Nephron (organoid): ENCODE data around the gene SLC5A12.
"Not testable (repeated sequence)": the region's sequence is repeated elsewhere in the genome, so short reads cannot be mapped to it uniquely, and the experiment has no call there.

ENCODE experiments used
- H3K27ac Mint-ChIP-seq, 3 experiments: 2 replicates each; pipeline ENCODE4 v1.8.0; 2020; ENCODE audit warnings: mixed read lengths in 3 of 3, mild to moderate bottlenecking in 2 of 3, moderate library complexity in 1 of 3
- H3K27me3 Mint-ChIP-seq: 2 replicates; pipeline ENCODE4 v1.8.0; 2021; ENCODE audit warnings: low read depth, mild to moderate bottlenecking, moderate library complexity, mixed read lengths
- H3K36me3 Mint-ChIP-seq: 2 replicates; pipeline ENCODE4 v1.8.0; 2020; ENCODE audit warnings: low read depth, mixed read lengths
- H3K4me1 Mint-ChIP-seq: 2 replicates; pipeline ENCODE4 v1.8.0; 2020; ENCODE audit warnings: mixed read lengths
- H3K4me3 Mint-ChIP-seq, 3 experiments: 2 replicates each; pipeline ENCODE4 v1.8.0; 2020; ENCODE audit warnings: mild to moderate bottlenecking in 3 of 3, mixed read lengths in 3 of 3, moderate library complexity in 2 of 3
- H3K9me3 Mint-ChIP-seq: 2 replicates; pipeline ENCODE4 v1.8.0; 2020; ENCODE audit warnings: mixed read lengths
- TF ChIP-seq, protein P1 (sequence below), 3 experiments: fragments of 200-600 bp; sonication (generic); IDR thresholded peaks; one replicate each; pipeline ENCODE4 v1.5.0; 2021; ENCODE audit warnings: antibody characterized with exemption in 3 of 3; ENCODE audit not compliant: unreplicated experiment in 3 of 3

The SLC5A12 gene

DNA sequence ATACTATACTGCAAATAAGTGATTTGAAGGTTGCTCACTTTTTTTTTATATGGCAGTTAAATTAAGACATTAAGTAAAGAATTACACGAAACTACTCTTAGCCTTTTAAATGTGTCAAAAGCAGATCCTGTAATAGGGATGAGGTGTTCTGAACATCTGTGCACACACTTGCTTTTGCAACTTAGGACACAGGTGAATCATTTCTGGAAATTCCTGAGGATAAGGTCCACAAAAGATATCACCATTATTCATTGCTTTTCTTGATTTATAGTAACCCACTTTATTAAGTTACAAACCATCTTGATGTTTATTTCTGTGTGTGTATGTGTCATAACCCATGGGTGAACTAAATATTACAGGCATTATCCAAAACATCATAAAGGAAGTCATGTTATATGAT is 55.9 kb downstream of the SLC5A12 start:
- Mint-ChIP-seq H3K4me1 (no peaks in the 10 kb centered on the region), H3K27ac (no peak overlapping the region), H3K9me3 (no peaks in the 10 kb centered on the region), H3K4me3 (no peak overlapping the region), H3K36me3 (no peaks in the 10 kb centered on the region), H3K27me3 (no peaks in the 10 kb centered on the region)
- TF ChIP-seq, protein P1, sequence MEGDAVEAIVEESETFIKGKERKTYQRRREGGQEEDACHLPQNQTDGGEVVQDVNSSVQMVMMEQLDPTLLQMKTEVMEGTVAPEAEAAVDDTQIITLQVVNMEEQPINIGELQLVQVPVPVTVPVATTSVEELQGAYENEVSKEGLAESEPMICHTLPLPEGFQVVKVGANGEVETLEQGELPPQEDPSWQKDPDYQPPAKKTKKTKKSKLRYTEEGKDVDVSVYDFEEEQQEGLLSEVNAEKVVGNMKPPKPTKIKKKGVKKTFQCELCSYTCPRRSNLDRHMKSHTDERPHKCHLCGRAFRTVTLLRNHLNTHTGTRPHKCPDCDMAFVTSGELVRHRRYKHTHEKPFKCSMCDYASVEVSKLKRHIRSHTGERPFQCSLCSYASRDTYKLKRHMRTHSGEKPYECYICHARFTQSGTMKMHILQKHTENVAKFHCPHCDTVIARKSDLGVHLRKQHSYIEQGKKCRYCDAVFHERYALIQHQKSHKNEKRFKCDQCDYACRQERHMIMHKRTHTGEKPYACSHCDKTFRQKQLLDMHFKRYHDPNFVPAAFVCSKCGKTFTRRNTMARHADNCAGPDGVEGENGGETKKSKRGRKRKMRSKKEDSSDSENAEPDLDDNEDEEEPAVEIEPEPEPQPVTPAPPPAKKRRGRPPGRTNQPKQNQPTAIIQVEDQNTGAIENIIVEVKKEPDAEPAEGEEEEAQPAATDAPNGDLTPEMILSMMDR (IDR thresholded peaks at IDR 0.05; ENCODE audit: unreplicated experiment in 3 of 3) = no peak

DNA sequence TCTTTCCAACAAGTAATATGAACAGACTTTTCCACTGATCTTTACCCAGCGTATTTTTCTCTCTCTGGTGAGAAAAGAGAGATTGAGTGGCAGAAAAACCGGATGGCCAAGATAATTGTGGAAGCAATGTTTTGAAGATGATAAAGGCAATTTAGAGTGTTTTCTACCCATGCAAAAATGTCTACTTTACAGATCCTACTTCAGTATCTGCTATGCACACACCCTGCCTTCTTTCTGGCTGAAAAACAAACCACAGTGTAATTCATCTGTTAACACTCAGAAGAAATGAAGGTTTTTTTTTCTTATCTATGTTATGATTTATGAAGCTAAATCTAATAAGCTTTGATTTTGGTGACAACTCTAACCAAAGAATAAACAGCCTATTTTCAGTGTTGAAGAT is 56.8 kb downstream of the SLC5A12 start:
- Mint-ChIP-seq H3K36me3 (no peaks in the 10 kb centered on the region), H3K27ac (no peak overlapping the region), H3K4me3 (no peak overlapping the region), H3K9me3 (no peaks in the 10 kb centered on the region), H3K27me3 (no peaks in the 10 kb centered on the region), H3K4me1 (no peaks in the 10 kb centered on the region)
- TF ChIP-seq, protein P1 (IDR thresholded peaks at IDR 0.05; ENCODE audit: unreplicated experiment in 3 of 3) = no peak

DNA sequence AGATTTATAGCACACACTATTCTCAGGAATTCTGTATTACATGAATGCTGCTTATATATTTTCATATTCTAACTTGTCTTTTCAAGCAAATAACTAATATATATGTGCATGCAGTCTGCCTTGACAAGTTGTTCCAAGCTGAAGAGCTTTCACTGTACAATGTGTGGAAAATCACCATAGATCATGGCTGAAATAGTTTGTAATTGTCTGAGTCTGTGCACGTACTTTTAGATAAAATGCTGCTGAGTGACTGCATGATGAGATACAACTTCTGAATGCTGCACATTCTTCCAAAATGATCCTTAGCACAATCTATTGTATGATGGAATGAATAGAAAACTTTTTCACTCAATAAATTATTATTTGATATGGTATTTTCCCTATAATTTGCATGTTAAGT is 58.9 kb downstream of the SLC5A12 start:
- no peaks in the 10 kb centered on the region for H3K4me1 Mint-ChIP-seq
- no peak overlapping the region for H3K27ac Mint-ChIP-seq
- H3K9me3 Mint-ChIP-seq = no peaks in the 10 kb centered on the region
- TF ChIP-seq, protein P1 (IDR thresholded peaks at IDR 0.05; ENCODE audit: unreplicated experiment in 3 of 3) = no peak
- no peak overlapping the region for H3K4me3 Mint-ChIP-seq
- H3K36me3 Mint-ChIP-seq = no peaks in the 10 kb centered on the region
- no peaks in the 10 kb centered on the region for H3K27me3 Mint-ChIP-seq

DNA sequence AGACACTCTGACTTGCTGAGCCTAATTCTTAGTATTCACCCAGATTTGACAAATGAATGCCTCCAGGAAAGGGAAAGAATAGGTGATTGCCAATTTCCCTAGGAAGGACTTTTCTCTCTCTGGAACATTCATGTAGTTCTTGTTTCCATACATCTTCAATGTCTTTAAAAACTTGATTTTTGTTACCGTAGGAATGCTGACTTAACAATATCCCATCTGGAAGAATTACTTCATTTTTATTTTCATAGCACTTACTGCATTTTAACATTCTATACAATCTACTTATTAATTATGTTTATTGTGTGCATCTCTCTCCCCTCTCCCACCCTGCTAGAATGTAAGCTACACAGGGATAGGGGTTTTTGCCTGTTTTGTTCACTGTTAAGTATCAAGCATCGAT is 66.6 kb downstream of the SLC5A12 start:
- no peaks in the 10 kb centered on the region for H3K4me1 Mint-ChIP-seq
- H3K4me3 Mint-ChIP-seq = no peak overlapping the region
- no peaks in the 10 kb centered on the region for H3K9me3 Mint-ChIP-seq
- no peaks in the 10 kb centered on the region for H3K27me3 Mint-ChIP-seq
- H3K36me3 Mint-ChIP-seq = no peaks in the 10 kb centered on the region
- TF ChIP-seq, protein P1 (IDR thresholded peaks at IDR 0.05; ENCODE audit: unreplicated experiment in 3 of 3) = no peak
- H3K27ac Mint-ChIP-seq = no peak overlapping the region

DNA sequence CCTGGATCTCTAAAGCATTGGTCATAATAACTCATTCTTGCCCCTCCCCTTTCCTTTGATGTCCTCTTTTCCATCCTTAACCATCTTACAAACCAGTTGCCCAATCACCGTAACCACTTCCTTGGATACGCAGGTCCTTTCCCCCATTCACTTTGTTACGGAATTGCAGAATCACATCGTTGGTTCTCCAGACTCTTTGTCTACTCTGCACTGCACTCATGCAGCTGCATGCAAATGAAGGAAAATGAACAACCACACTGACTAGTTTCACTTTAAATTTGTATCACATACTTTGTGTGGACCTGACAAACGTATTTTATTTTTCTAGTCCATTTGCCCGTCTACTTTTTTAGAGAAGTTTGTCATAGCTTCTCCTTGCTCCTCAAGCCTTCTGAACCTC is 69.9 kb downstream of the SLC5A12 start:
- no peaks in the 10 kb centered on the region for H3K36me3 Mint-ChIP-seq
- peaks cover 4% of the 10 kb centered on the region for H3K27me3 Mint-ChIP-seq
- H3K4me1 Mint-ChIP-seq = no peaks in the 10 kb centered on the region
- no peaks in the 10 kb centered on the region for H3K9me3 Mint-ChIP-seq
- TF ChIP-seq, protein P1 (IDR thresholded peaks at IDR 0.05; ENCODE audit: unreplicated experiment in 3 of 3) = no peak
- H3K4me3 Mint-ChIP-seq = no peak overlapping the region
- no peak overlapping the region for H3K27ac Mint-ChIP-seq

DNA sequence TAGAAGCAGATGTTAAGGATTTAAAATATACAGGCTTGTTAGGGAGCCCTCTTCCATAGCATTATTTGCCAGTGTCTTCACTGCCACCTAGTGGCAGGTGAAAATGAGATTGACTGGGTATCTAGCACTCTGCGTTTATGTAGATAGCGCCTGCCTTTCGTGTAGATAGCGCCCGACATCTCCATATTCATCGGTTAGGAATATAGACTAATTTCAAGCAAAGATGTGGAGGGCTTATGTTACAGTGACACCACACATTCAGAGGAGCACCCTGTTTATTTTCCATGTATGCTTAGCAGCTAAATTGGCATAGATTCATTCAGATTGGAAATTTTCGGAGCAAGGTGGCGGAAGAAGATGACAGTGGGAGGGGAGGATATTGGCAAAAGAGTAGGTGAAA is 72.0 kb downstream of the SLC5A12 start:
- TF ChIP-seq, protein P1 (IDR thresholded peaks at IDR 0.05; ENCODE audit: unreplicated experiment in 3 of 3) = peak; percentile 61 to 72 (median 69)
- H3K4me3 Mint-ChIP-seq = no peak overlapping the region
- no peaks in the 10 kb centered on the region for H3K4me1 Mint-ChIP-seq
- peaks cover 4% of the 10 kb centered on the region for H3K27me3 Mint-ChIP-seq
- H3K36me3 Mint-ChIP-seq = no peaks in the 10 kb centered on the region
- H3K9me3 Mint-ChIP-seq = no peaks in the 10 kb centered on the region
- no peak overlapping the region for H3K27ac Mint-ChIP-seq

DNA sequence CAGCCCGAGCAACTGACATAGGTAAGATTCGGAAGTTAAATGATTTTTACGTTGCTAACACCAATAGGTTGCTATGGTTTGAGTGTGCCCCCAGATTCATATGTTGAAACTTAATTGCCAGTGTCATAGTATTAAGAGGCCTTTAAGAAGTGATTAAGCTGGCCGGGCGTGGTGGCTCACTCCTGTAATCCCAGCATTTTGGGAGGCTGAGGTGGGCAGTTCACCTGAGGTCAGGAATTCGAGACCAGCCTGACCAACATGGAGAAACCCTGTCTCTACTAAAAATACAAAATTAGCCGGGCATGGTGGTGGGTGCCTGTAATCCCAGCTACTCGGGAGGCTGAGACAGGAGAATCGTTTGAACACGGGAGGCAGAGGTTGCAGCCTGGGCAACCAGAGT is 78.5 kb downstream of the SLC5A12 start:
- H3K4me3 Mint-ChIP-seq, H3K27me3 Mint-ChIP-seq, H3K36me3 Mint-ChIP-seq, H3K4me1 Mint-ChIP-seq, H3K9me3 Mint-ChIP-seq, H3K27ac Mint-ChIP-seq: not testable (repeated sequence)
